ENCODE results near the gene BDNF.

GRCh38 chr11:27726981-27727380, 26.7 kb upstream of the BDNF start:
- TF ChIP-seq CTCF (IDR thresholded peaks at IDR 0.05) (no peak), POLR2A (IDR thresholded peaks at IDR 0.05) (no peak), POLR2AphosphoS5 (IDR thresholded peaks at IDR 0.05; ENCODE audit: insufficient read depth in 1 of 2, low read depth in 1 of 2) (no peak)
